K562 (cell line): ENCODE data around the gene PRCC. TPM values are rescaled to one million over a fixed set of nuclear protein-coding genes. Genes with fewer than 3 reads are reported as not detected.

Source experiments
- CBFA2T3 ChIP-seq: fragments of 450-650 bp; IDR thresholded peaks from 2 replicates; pipeline ENCODE4 v1.6.1; 2017
- CHCHD3 ChIP-seq: fragments of 250-450 bp; sonication (Bioruptor Pico); IDR thresholded peaks from 2 replicates; pipeline ENCODE4 v2.1.2; 2022; ENCODE audit warnings: mild to moderate bottlenecking
- EGR1 ChIP-seq: fragments of 450-650 bp; conservative IDR thresholded peaks from 2 replicates; pipeline ENCODE4 v1.6.1; 2017; ENCODE audit warnings: mild to moderate bottlenecking
- EP300 ChIP-seq: IDR thresholded peaks from 2 replicates; pipeline ENCODE4 v1.6.1; 2012; ENCODE audit warnings: low read length, improper control_type of control experiment
- JUND ChIP-seq, 2 experiments: IDR thresholded peaks; 2 replicates in 1 of 2; 3 replicates in 1 of 2; pipeline ENCODE4 v1.6.1; 2011; ENCODE audit warnings: borderline replicate concordance in 2 of 2, low read depth in 2 of 2, low read length in 2 of 2, improper control_type of control experiment in 1 of 2, missing biosample characterization in 1 of 2, missing genetic modification characterization in 1 of 2, missing genetic modification reagents in 1 of 2
- L3MBTL2 ChIP-seq: fragments of 450-650 bp; IDR thresholded peaks from 2 replicates; pipeline ENCODE4 v1.6.1; 2016; ENCODE audit warnings: mild to moderate bottlenecking, moderate library complexity
- MAX ChIP-seq: sonication (generic); formaldehyde crosslinking; IDR thresholded peaks from 2 replicates; pipeline ENCODE4 v1.9.0; 2022; ENCODE audit warnings: mild to moderate bottlenecking, missing genetic modification reagents
- MTA1 ChIP-seq: fragments of 450-650 bp; IDR thresholded peaks from 2 replicates; pipeline ENCODE4 v1.6.1; 2017; ENCODE audit warnings: borderline replicate concordance
- MTA2 ChIP-seq: fragments of 450-650 bp; IDR thresholded peaks from 2 replicates; pipeline ENCODE4 v1.6.1; 2016; ENCODE audit warnings: low read depth
- POLR2H ChIP-seq: IDR thresholded peaks from 2 replicates; pipeline ENCODE4 v1.6.1; 2016; ENCODE audit warnings: missing genetic modification characterization, low read depth, mild to moderate bottlenecking, control low read depth, missing compliant biosample characterization, moderate library complexity
- TOE1 ChIP-seq, 2 experiments: fragments of 450-650 bp in 1 of 2; sonication (generic) in 1 of 2; formaldehyde crosslinking in 1 of 2; IDR thresholded peaks; 2 replicates each; pipeline versions ENCODE4 v1.7.1 to v1.8.0; 2016 to 2022; ENCODE audit warnings: borderline replicate concordance in 2 of 2, mild to moderate bottlenecking in 2 of 2, antibody characterized with exemption in 1 of 2, inconsistent platforms in 1 of 2, low read depth in 1 of 2, missing genetic modification reagents in 1 of 2, moderate library complexity in 1 of 2
- YY1 ChIP-seq, 3 experiments: IDR thresholded peaks; 2 replicates each; pipeline ENCODE4 v1.6.1; 2011; ENCODE audit warnings: low read length in 2 of 3, mild to moderate bottlenecking in 2 of 3, moderate library complexity in 2 of 3, borderline replicate concordance in 1 of 3, control low read depth in 1 of 3, low read depth in 1 of 3; ENCODE audit not compliant: insufficient read depth in 3 of 3, insufficient replicate concordance in 2 of 3, control insufficient read depth in 1 of 3, insufficient read length in 1 of 3; ENCODE audit errors: extremely low read depth in 1 of 3
- ZNF175 ChIP-seq: fragments of 200-800 bp; sonication (Bioruptor generic); IDR thresholded peaks from 2 replicates; pipeline ENCODE4 v1.6.1; 2016; ENCODE audit warnings: low read depth, mild to moderate bottlenecking, missing genetic modification characterization, missing compliant biosample characterization
- ZNF197 ChIP-seq: fragments of 200-800 bp; sonication (Bioruptor generic); IDR thresholded peaks from 2 replicates; pipeline ENCODE4 v1.6.1; 2016; ENCODE audit warnings: low read depth, missing genetic modification characterization, missing compliant biosample characterization
- ZNF23 ChIP-seq: fragments of 250-450 bp; sonication (Bioruptor Pico); IDR thresholded peaks from 2 replicates; pipeline ENCODE4 v1.4.0; 2020; ENCODE audit warnings: mild to moderate bottlenecking
- ZNF24 ChIP-seq: fragments of 450-650 bp; IDR thresholded peaks from 2 replicates; pipeline ENCODE4 v1.6.1; 2016
- ZNF274 ChIP-seq: IDR thresholded peaks from 2 replicates; pipeline ENCODE4 v1.6.1; 2011; ENCODE audit warnings: low read depth, mild to moderate bottlenecking, low read length, moderate library complexity, borderline replicate concordance
- ZNF395 ChIP-seq: fragments of 200-800 bp; sonication (Bioruptor generic); IDR thresholded peaks from 2 replicates; pipeline ENCODE4 v1.6.1; 2017; ENCODE audit warnings: missing genetic modification characterization, missing compliant biosample characterization
- ZNF449 ChIP-seq: fragments of 250-450 bp; sonication (Bioruptor Pico); IDR thresholded peaks from 2 replicates; pipeline ENCODE4 v1.8.0; 2022; ENCODE audit warnings: moderate library complexity, mild to moderate bottlenecking, inconsistent platforms
- ZNF589 ChIP-seq: fragments of 200-800 bp; sonication (Bioruptor generic); IDR thresholded peaks from 2 replicates; pipeline ENCODE4 v1.6.1; 2016; ENCODE audit warnings: low read depth, missing genetic modification characterization, missing compliant biosample characterization
- ZNF668 ChIP-seq: fragments of 250-450 bp; sonication (Bioruptor Pico); IDR thresholded peaks from 2 replicates; pipeline ENCODE4 v1.8.0; 2022; ENCODE audit warnings: mild to moderate bottlenecking, inconsistent platforms
- polyA plus RNA-seq, 8 experiments: library from polyadenylated mRNA; depleted of rRNA in 4 of 8; stranded (reverse) in 5 of 8; unstranded in 3 of 8; fragments of >200 nt; fragmentation: Nextera tagmentation in 2 of 8; fragmentation: Illumina TruSeq in 1 of 8; extraction: Ambion mirVana in 2 of 8; extraction: Trizol in 1 of 8; gene quantifications; 2 replicates each; pipeline versions ENCODE4 v1.2.1 to v1.2.3, GENCODE V29; 2011 to 2014; ENCODE audit warnings: inconsistent platforms in 1 of 8, missing spikeins in 1 of 8
- total RNA-seq, 7 experiments: library from RNA; depleted of rRNA in 6 of 7; stranded (reverse); fragments of >200 nt in 6 of 7; fragmentation: Illumina TruSeq in 2 of 7; extraction: Trizol in 2 of 7; gene quantifications; 2 replicates each; pipeline versions ENCODE4 v1.2.1 to v1.2.3, GENCODE V29; 2011 to 2021; ENCODE audit warnings: low replicate concordance in 1 of 7

Gene PRCC
- total and polyA plus RNA-seq, 9 of the 15 experiments (the other 6 are each of a cell fraction or from before 2014, with no cell fraction given) = 23.9 to 201 (median 41.1) TPM

- TF ChIP-seq ZNF449 (CRISPR knock-in tag) (peak; percentile 61; the same call in 1 of the 2 replicates), JUND (IDR thresholded peaks at IDR 0.05; ENCODE audit: borderline replicate concordance, low read depth, low read length) (no peak), JUND (tag; IDR thresholded peaks at IDR 0.05; ENCODE audit: borderline replicate concordance, low read depth, low read length) (peak; percentile 67; the same call in 2 of the 3 replicates), ZNF395 (CRISPR knock-in tag) (peak; percentile 96), ZNF175 (peak; percentile 87; the same call in 1 of the 2 replicates), ZNF197 (CRISPR knock-in tag) (peak; percentile 78; the same call in 1 of the 2 replicates), EGR1 (peak; percentile 96), CBFA2T3 (peak; percentile 72), MAX (CRISPR knock-in tag) (no peak), MTA2 (peak; percentile 22; the same call in 1 of the 2 replicates), L3MBTL2 (peak; percentile 16; the same call in 1 of the 2 replicates), ZNF589 (CRISPR knock-in tag) (peak; percentile 76), ZNF23 (CRISPR knock-in tag) (peak; percentile 62), TOE1 (IDR thresholded peaks at IDR 0.05; ENCODE audit: borderline replicate concordance) (no peak), TOE1 (CRISPR knock-in tag; IDR thresholded peaks at IDR 0.05; ENCODE audit: borderline replicate concordance, low read depth) (no peak), ZNF24 (peak; percentile 93), ZNF274 (no peak), EP300 (peak; percentile 43; the same call in 1 of the 2 replicates), ZNF668 (peak; percentile 91), YY1 (IDR thresholded peaks at IDR 0.05; ENCODE audit: borderline replicate concordance in 1 of 3, control insufficient read depth in 1 of 3, extremely low read depth in 1 of 3, insufficient read depth in 3 of 3, insufficient read length in 1 of 3, insufficient replicate concordance in 2 of 3, low read depth in 1 of 3, low read length in 2 of 3) (peak in 1 of 3 experiments; percentile 73), POLR2H (tag) (peak; percentile 53; the same call in 1 of the 2 replicates), MTA1 (0 out of 2 replicates have a peak, but pooled peaks have one; percentile 21), CHCHD3 (CRISPR knock-in tag) (no peak)
Observed at GRCh38 chr1:156755527-156755950, 11.8 kb upstream of the PRCC start (continued).
